T follicular helper cell (primary cell): ENCODE data around the gene BGLAP.

ENCODE experiments used
- DNase-seq: peaks from one replicate; pipeline ENCODE4 v3.0.0-alpha.2; 2020; ENCODE audit warnings: low read depth

BGLAP gene

DNA sequence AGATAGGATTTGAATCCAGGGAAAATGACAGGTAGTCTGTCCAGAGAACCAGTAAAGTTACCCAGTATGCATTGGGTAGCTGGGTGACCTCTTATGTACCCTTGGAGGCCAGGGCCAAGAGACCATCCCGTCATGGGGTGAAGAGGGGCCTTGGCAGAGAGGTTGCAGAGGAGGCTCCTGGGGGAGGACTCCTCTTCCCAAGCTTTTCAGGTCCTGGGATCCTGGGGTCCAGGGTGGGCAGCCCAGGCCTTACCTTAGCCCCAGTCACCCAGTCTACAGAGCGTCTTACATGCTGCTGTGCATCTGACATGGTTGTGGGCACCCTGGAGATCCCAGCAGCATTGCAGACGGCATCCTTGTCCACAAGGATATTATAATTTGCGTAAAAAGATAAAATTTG, 15.2 kb upstream of the BGLAP start:
- DNase-seq, result no peak

DNA sequence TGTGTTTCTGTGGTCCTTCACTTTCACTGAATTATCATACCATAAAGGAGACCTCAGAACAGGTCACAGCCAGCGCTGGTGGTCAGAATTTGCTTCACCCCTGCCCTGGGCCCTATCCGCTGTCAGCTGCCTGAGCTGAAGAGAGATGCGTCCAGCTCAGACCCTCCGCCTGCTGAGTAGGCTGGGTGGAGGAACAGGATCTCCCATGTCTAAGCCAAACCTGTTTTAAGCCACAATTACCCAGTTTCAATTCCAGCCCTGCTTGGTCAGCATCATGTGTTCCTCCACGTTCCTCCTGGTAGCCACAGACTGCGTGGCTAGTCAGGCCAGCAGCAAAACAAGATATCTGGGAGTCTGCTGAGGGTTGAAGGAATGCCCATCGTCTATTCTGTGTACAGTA, 13.5 kb upstream of the BGLAP start:
- no peak for DNase-seq

DNA sequence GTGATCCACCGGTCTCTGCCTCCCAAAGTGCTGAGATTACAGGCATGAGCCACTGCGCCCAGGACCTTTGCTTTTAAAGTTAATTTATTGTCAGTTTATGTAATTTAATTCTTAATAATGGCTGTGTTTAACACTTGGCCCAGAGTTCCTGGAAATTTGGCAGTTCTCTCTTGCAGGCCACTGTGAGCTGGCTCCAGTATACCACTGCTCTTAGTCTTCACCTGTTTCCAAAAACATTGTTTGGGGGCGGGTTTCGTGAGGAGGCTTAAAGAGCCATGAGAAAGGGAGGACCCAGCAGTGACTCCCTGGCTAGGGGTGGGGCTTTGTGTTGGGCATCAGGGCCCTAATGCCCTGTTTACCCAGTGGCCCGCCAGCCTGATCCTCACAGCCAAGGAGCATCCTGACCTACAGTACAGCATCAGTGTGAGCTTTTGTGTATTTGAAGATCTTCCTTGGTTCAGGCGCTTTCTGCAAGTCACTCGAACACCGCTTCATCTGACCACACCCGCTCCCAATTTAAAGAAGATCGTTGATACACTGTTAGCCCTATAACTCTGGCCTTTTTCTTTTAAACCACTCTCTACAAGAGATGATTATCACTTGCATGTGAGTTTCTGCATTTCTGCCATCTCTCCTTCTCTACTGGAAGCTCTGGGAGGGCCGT, 12.0 kb upstream of the BGLAP start:
- no peak for DNase-seq

DNA sequence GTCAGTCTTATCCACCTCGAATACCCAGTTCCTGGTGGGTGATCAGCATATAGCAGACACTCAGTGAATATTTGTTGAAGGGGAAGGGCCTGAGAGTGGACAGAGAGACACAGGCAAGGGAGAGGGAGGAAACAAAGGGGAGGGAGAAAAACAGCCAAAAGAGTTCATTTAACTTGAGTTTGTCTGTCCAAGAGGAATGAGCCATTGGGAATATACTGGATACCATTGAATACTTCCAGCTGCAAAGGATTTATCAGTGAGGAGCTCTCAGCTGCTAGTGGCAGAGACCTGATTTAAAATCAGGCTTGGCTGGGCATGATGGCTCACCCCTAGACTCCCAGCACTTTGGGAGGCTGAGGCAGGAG, 11.5 kb upstream of the BGLAP start:
- DNase-seq, result no peak

DNA sequence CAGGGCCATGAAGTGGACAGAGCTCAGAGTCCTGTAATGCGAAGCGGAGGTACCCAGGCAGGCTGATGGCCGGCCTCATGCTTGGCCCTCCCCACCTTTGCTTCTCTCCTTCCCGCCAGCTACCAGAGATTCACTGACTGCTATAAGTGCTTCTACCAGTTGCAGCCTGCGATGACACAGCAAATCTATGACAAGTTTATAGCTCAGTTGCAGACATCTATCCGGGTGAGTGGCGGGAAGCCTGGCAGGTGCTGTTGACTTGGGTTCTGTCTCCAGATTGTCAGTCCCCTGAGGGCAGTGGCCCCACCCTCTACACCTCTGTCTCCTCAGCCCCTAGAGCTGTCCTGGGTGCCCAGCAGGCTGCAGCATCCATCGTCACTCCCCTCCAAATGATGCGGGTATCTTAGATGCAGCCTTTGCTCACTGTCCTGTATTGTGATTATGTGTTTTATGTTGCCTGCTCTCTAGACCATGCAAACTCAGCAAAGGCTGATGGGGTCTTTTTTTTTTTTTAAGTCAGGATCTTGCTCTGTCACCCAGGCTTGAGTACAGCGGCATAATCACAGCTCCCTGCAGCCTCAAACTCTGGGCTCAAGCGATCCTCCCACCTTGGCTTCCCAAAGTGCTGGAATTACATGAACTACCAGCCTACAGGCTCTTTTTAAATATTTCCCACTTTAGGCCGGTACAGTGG, 9.6 kb upstream of the BGLAP start:
- DNase-seq, result no peak

DNA sequence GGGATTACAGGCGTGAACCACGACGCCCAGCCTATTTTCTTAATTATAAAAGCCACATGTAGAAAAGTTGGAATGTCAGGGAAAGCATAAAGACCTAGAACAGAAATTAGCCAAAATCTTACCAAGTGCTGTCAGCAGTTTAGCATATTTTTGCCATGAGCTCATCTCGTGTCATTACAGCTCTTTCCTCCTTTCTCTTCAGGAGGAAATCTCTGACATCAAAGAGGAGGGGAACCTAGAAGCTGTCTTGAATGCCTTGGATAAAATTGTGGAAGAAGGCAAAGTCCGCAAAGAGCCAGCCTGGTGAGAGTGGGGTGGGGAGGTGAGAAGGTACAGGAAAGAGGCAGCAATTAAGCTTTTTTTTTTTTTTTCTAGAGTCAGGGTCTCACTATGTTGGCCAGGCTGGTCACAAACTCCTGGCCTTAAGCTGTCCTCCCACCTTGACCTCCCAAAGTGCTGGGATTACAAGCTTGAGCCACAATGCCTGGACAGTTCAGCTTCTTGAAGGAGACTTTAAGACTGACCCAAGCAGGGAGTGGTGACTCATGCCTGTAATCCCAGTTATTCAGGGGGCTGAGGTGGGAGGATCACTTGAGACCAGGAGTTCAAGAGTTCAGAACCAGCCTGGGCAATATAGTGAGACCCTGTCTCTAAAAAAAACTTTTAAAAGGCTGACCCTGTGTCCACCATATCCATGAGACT, 8.4 kb upstream of the BGLAP start:
- DNase-seq, result no peak

DNA sequence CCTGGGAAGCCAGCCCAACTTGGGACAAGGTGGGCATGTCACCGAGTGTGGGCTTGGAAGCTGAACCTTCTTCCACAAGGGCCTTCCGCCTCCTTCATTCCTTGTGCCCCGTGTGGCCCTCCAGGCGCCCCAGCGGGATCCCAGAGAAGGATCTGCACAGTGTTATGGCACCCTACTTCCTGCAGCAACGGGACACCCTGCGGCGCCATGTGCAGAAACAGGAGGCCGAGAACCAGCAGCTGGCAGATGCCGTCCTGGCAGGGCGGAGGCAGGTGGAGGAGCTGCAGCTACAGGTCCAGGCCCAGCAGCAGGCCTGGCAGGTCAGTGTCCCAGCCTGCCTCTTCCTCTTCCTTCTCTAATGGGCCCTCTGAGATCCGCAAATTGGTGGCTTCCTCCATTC, 5.8 kb upstream of the BGLAP start:
- DNase-seq, result no peak

DNA sequence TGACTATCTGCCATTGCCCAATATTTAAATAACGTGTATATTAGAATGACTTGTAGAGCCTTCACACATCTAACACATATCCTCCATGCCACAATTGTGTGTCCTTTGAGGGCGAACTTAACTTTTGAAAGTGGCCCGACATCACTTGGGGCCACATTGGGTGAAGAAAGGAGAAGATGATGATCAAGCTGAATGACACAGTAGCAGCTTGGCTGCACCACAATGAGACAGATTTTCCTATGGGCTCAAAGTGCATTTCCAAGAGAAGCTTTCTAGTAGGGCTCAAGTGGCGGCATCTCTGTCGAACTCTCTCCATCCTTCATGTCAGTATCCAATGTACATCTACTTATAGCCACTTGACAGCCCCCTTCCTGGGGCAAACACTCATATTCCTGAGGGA, 3.7 kb upstream of the BGLAP start:
- DNase-seq, result no peak

DNA sequence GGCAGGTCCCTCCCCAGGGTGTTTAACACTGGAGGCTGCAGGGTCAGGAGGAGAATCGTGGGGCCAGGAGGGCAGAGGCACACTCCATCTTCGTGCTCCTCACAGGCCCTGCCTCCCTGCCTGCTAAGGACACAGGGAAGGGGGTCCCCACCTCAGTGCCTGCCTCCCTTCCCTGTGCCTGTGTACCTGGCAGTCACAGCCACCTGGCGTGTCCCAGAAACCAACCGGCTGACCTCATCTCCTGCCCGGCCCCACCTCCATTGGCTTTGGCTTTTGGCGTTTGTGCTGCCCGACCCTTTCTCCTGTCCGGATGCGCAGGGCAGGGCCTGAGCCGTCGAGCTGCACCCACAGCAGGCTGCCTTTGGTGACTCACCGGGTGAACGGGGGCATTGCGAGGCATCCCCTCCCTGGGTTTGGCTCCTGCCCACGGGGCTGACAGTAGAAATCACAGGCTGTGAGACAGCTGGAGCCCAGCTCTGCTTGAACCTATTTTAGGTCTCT, 623 bp upstream of the BGLAP start:
- DNase-seq, result no peak

DNA sequence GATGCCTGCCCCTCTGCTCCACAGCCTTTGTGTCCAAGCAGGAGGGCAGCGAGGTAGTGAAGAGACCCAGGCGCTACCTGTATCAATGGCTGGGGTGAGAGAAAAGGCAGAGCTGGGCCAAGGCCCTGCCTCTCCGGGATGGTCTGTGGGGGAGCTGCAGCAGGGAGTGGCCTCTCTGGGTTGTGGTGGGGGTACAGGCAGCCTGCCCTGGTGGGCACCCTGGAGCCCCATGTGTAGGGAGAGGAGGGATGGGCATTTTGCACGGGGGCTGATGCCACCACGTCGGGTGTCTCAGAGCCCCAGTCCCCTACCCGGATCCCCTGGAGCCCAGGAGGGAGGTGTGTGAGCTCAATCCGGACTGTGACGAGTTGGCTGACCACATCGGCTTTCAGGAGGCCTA, 754 bp downstream of the BGLAP start:
- no peak for DNase-seq

DNA sequence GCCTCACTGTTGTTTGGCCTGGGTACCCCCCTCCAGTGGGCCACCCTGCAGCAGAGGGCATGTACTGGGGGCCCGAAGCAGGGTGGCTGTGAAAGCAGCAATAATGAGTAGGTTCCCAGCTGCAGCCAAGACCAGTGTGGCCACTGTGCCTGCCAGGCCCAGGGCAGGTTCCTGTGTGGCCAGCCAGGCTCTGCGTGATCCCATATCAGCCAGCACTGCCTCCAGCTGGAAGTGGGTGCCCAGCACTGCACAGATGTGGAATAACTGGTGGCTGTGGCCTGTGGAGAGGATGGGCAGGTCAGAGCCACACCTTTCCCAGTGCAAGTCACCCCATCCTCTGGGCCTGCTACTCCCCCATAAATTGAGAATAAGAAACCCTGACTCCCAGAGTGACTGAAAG, 2.1 kb downstream of the BGLAP start:
- DNase-seq, result no peak

DNA sequence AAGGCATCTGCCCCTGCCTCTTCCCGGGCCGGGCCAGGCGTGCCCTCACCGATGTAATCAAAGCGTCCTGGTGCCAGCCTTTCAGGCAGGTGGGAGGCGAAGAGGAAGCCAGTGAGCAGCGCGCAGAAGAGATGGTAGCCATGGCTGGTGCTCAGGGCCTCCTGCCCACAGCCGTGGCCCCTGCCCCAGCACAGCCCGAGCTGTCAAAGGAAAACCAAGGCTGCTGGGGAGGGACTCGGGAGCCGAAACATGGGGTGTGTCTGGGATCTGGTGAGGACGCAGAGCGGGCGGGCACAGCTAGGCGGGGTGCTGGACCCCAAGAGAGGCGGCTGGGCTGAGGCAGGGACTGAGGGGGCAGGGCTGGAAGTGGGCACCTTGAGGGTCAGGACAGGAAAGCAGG, 2.7 kb downstream of the BGLAP start:
- no peak for DNase-seq

DNA sequence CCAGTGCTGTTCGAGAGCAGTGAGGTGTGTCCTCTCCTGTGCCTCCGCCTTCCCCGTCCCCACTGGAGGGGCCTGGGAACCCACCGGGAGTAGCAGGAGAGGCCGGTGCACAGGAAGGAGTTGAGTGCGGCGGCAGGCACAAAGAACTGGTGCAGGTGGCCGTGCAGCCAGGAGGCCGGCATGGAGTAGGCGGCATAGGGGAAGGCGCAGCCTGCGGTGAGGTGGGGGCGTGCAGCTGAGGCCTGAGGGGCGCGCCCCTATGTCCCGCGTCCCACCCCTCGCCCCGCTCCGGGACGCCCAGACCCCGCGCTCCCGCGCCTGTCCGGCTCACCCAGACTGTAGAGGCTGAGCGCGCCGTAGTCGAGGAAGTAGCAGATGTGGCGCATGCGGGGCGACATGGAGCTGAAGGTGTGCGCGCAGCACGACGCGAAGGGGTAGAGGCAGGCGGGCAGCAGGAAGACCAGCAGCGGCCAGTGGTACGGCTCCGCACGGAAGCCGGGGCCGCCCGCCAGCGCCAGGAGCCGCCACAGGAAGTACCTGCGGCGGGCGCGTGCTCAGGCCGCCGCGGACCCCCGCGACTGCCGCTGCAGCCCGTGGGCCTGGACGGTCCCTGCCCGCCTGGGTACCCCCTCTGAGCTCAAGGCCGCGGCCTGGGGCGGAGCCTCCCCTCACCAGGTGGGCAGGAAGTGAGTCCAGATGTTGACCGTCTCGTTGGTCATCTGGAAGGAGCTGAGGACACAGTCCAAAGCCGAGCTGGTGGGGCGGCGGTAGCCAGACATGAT, 3.7 kb downstream of the BGLAP start:
- no peak for DNase-seq

DNA sequence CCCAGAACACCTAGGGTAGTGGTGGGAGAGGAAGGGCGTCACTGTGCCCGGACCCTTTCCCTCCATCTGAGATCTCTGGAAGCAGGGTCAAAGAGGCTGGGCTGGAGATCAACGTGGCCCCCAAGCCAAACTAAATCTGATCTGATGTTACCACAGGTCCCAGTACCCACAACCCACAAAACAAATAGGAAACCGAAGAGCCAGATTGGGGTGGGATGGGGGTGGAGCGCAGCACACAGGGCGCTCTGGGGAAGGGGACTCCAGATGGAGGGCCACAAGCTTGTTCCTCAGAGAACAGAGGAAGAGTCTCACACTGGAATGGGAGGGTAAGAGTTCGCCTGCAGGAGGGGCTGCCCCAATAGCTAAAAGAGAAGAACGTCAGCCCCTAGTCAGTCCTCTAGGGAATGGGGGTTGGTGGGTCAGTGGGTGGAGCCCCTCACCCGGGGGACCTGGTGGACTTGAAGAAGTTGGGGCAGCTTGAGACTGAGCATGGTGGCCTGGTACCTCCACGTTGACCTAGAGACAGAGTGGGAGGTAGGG, 4.3 kb downstream of the BGLAP start:
- DNase-seq, result no peak

DNA sequence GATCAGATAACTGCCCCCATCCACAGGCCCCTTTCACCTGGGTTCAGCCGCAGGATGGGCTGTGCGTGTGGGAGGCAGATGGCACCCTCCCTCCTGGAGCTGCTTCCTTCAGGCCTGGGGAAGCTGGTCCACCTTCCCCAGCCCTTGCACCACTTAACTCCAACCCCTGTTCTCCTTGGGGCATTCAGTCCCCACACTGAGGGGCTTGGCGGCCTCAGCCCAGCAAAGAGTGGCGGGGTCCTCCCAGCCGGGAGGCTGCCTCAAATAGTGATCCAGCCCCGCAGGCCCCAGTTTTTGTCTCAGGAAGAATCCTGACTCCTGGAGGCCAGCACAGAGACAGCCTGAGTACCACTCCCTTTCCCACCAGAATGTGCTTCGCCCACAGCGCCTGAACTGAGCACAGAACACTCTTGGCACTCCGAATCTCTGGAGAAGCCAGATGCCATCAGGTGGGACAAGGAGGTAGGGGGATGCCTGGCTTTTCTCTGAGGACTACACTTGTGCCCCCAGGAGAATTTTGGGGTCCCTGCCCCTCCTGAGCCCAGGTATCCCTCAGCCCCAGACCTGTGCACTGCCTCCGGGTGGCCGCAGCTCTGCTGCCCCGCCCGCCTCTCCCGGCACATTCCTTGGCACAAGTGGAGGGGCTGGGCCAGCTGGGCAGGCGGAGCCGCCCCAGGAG, 4.9 kb downstream of the BGLAP start:
- DNase-seq, result no peak

DNA sequence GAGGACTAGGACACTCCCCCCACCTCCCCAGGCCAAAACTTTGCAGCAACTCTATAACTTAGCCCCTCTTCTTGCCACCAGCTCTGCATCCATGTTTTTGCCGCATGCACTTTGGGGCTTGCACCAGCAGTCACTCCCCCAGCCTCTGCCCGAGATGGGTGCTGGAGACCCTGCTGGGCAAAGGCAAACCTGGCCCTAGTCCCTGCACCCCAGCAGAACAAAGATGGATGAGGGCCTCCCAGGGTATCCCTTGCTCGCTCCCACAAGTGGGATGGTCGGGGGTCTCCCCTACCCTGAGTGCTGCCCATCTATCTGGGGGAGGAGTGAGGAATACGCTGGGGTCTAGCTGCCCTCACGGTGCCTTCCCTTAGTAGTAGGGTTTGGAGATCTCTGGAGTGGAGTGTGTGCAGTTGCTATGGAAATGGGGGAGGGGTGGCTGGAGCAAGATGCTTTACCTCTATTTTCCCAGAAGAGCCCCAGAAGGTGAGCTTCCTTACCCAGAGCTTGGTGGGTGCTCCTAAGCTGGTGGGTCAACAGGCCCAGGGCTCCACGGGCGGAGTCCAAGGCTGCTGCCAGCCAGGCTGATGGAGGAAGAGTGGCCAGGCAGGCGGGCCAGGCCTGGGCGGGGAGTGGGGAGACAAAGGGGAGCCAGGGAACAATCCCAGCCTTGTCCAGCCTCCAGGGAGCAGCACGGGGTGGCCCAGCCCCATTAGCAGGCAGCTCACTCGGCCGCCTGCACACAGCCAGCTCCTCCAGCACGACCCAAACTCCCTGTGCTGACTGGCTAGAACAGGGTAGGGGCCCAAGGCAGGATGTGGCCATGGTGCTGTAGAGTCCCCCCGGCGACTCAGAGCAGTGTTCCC, 5.7 kb downstream of the BGLAP start, which contains the start of gene PAQR6:
PAQR6 (minus strand) TSS at position 597 of the 863 bp plus-strand sequence. CDS start 1,325 bp downstream, outside the sequence.
- DNase-seq, result no peak

DNA sequence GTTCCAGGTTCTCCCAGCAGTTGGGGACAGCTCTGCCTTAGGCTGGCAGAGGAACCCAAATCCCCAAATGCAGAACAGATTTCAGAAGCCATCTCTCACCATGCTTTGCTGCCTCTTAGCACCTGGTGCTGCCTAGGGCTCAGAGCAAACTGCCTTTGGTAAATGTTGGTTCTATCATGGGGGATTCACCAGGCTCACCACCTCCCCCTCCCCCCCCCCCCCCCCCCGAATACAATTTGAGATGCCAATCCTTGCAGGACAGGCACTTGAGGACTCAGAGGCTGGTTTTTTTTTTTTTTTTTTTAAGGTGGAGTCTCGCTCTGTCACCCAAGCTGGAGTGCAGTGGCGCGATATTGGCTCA, 6.3 kb downstream of the BGLAP start:
- DNase-seq, result no peak

DNA sequence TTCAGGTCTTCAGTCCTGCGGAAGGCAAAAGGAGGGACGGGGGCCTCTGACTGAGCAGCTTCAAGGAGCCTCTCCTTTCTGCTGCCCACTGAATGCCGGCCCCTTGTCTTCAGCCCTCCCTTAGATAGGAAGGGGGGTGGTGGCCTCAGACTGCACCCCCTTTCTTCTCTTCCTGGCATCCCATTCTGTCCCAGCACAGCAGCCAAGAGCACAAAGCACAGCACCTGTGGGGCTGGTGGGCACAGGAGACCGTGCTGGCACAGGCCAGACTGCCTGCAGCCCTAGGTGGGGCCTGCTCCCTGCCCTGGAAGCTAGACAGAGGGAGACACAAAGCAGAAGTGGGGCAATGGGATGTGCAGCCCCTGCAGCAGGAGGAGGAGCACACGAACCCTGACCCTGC, 7.6 kb downstream of the BGLAP start:
- DNase-seq, result no peak

DNA sequence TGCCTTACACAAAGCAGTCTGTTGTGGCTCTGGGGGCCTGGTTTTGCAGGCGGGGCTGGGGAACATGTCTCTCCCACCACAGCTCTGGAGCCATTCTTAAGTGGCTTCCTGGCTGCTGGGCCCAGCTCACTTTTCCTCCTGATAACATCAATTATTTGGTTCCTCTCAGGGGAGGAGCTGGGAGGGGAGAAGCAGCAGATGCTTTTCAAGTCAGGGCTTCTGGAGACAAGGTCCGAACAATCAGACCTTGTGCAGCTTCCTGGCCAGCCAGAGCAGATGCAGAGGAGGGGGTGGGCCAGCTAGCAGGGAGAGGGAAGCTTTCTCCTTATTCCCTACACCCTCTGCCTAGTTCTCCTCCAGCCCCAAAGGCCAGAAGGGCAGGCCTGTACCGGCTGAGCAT, 9.5 kb downstream of the BGLAP start:
- DNase-seq, result no peak

DNA sequence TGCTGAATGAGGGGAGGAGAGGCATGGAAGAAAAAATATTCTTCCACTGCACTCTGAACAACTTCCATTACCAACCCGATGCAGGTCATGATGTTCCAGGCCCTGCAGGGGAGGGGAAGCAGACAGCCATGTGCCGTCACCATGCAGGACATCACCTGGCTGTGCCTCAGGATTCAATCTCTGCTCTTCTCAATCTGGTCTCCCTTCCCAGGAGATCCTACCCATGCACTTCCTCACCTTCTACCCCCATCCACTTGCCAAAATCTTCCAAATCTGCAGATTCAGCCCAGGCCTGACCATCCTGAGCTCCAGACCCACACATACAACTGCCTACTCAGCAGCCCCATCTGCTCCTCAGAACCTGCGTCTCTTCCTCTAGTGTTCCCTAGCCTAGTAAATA, 11.7 kb downstream of the BGLAP start:
- no peak for DNase-seq

DNA sequence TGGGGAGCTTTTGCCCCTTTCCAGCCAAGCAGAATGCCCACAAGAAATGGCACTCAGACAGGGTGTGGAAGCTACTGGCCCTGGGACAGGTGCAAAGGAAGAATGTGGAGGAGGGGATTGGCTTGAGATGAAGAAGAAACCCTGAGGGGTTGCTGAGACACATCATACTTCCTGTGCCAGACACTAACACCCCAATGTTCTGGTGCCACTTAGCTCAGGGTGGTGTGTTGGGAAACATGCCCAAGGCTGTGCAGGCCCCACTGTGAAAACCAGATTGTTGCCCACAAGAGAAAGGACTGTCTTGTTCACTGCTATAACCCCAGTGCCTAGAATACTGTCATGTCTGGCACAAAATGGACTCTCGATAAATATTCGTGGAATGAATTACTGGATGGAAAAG, 15.7 kb downstream of the BGLAP start:
- DNase-seq, result no peak
